Rectal smooth muscle tissue (tissue), 1 donor: Measurements from ENCODE around the gene RGS17.

ENCODE experiments used
- H3K27ac ChIP-seq: one replicate; pipeline ENCODE4 v1.7.0; 2013; ENCODE audit warnings: low read depth, low read length, inconsistent platforms
- H3K27me3 ChIP-seq: one replicate; pipeline ENCODE4 v1.7.0; 2013; ENCODE audit warnings: low read length; ENCODE audit not compliant: control insufficient read depth, insufficient read depth
- H3K36me3 ChIP-seq: one replicate; pipeline ENCODE4 v1.7.0; 2013; ENCODE audit warnings: low read length; ENCODE audit not compliant: control insufficient read depth, insufficient read depth
- H3K4me1 ChIP-seq: one replicate; pipeline ENCODE4 v1.7.0; 2013; ENCODE audit warnings: low read length; ENCODE audit not compliant: control insufficient read depth, insufficient read depth
- H3K4me3 ChIP-seq: one replicate; pipeline ENCODE4 v1.7.0; 2013; ENCODE audit warnings: low read length
- H3K9ac ChIP-seq: one replicate; pipeline ENCODE4 v1.7.0; 2013; ENCODE audit warnings: low read length

The RGS17 gene

DNA sequence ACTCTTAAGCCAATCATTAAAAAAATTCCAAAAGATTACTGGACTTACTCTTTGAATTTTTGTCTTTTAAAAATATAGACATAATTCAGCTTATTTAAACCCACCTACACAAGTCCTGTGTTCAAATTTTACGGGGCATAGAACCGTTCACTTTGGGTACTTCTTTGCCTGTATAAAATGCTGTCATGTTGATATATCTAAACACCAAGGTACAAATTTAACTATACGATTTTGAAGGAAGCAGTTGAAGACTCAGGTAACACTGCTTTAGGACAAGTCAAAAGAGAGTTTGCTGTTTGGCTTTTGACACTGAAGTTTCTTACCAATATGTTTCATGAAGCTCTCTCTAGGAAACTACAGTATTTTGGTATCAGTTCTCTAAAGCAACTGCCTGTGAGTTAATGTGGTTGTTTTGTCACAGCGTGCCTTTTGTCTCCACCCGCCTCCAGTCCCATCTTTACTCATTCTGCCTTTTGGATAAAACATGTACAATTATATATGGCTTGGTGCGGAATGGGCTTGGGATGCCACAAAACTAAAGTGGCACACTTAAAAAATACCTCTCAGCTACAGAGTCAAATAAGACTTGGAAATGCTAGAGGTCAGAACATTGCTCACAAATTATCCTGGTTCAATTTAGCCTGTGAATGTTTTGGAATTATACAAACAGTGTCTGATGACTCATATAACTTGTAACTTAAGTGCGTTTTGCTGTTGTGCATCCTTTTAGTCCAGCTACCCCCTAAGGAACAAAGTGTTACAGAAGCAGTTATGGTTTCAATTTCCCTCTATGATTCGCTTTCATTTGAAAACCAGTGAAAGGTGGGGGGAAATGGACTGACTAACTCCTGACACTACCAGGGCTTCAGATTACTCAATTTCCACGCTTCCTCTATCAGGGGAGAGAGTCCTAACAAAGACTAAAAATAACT lies 38.7 kb downstream of the RGS17 start:
- no peaks in the 10 kb centered on the region for H3K36me3 ChIP-seq
- no peak overlapping the region for H3K9ac ChIP-seq
- H3K4me1 ChIP-seq, result no peaks in the 10 kb centered on the region
- H3K4me3 ChIP-seq, result no peak overlapping the region
- no peaks in the 10 kb centered on the region for H3K27me3 ChIP-seq
- H3K27ac ChIP-seq, result no peak overlapping the region

DNA sequence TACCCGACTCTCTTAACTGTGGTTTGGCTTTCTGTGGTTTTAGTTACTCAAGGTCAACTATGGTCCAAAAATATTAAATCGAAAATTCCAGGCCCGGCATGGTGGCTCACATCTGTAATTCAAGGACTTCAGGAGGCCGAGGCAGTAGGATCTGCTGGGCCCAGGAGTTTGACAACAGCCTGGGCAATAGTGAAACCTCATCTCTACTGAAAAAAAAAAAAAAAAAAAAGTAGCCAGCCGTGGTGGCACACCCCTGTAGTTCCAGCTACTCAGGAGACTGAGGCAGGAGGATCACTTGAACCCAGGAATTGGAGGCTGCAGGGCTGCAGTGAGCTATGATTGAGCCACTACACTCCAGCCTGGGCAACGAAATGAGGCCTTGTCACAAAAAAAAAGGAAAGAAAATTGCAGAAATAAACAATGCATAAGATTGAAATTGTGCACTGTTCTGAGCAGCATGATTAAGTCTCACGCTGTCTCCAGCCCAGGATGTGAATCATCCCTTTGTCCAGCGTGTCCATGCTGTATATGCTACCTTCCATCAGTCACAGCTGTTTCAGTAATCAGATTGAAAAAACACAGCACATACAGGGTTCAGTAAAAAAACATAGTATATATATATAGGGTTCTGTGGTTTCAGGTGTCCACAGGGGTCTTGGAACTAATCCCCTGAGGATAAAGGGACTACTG lies 40.7 kb downstream of the RGS17 start:
- no peaks in the 10 kb centered on the region for H3K27me3 ChIP-seq
- H3K4me3 ChIP-seq, result no peak overlapping the region
- H3K36me3 ChIP-seq, result no peaks in the 10 kb centered on the region
- no peak overlapping the region for H3K27ac ChIP-seq
- H3K9ac ChIP-seq, result no peak overlapping the region
- no peaks in the 10 kb centered on the region for H3K4me1 ChIP-seq

DNA sequence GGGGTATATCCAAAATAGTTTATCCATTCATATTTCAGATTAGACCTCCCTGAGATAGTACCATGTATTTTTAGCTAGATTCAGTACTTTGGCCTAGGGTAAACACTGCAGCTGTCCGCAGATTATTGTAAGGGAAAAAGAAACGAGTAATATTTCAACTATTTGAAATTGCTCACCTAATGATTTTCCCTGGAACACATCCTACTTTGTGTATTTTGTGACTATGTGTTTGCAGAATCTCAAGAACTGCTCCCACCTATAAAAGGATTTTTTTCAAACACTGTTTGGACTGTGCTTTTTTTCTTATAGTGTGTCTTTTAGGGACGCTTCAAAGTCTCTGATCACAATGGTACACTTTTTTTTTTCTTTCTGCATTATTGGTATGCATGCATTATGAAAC lies 42.3 kb downstream of the RGS17 start:
- Histone ChIP-seq H3K27ac (no peak overlapping the region), H3K9ac (no peak overlapping the region), H3K36me3 (no peaks in the 10 kb centered on the region), H3K4me1 (no peaks in the 10 kb centered on the region), H3K27me3 (no peaks in the 10 kb centered on the region), H3K4me3 (no peak overlapping the region)

DNA sequence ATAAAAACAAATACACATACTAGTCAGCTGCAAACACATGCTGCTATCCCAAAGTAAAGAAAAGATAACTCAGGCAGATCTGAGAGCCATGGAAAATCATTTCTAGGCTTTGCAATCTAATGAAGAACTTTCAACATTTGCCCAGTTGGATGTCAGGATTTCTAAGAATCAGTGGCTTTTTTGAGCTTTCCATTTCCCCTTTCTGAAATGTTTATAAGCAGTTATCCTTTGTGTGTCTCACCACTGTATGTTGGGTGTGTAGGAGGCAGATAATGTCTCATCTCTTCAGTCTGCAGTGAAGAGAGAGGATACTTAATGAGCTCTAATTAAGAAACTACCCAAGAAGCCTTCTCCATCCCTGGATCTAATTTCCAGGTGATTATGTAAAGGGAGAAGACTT lies 43.6 kb downstream of the RGS17 start:
- Histone ChIP-seq H3K27ac (no peak overlapping the region), H3K4me3 (no peak overlapping the region), H3K27me3 (no peaks in the 10 kb centered on the region), H3K9ac (no peak overlapping the region), H3K4me1 (no peaks in the 10 kb centered on the region), H3K36me3 (no peaks in the 10 kb centered on the region)

DNA sequence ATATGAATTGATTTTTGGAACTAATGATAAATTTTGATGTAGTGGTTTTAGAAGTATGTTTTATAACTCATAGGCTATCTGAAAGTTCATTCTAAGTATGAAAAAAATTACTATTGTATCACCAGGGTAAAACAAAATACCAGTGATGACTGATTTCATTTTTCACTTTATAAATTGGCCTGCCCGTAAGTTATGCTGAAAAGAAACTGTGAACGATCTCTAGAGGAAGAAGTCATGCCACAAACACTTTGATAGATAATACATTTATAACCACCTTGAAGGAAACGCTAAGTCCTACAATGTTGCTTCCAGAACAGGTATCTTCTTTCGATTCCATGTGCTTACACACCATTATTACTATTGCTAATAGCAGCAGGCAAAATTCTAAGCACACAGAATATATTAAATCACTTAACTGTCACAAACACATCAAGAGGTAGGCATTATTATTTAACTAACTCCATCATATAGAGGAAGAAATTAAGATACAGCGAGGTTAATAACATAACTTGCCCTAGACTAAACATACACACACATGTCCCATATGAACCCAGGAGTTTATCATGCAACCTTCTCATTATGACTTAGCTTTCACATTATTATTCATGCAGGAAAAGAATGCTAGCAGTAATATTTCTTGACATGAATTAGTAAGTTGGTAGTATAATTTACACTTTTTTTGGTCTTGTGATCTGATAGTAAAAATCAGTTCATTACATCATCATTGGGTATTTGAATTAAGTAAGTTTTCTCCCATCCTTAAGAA lies 44.7 kb downstream of the RGS17 start:
- no peaks in the 10 kb centered on the region for H3K4me1 ChIP-seq
- H3K27me3 ChIP-seq, result no peaks in the 10 kb centered on the region
- no peak overlapping the region for H3K4me3 ChIP-seq
- H3K36me3 ChIP-seq, result no peaks in the 10 kb centered on the region
- no peak overlapping the region for H3K9ac ChIP-seq
- no peak overlapping the region for H3K27ac ChIP-seq

DNA sequence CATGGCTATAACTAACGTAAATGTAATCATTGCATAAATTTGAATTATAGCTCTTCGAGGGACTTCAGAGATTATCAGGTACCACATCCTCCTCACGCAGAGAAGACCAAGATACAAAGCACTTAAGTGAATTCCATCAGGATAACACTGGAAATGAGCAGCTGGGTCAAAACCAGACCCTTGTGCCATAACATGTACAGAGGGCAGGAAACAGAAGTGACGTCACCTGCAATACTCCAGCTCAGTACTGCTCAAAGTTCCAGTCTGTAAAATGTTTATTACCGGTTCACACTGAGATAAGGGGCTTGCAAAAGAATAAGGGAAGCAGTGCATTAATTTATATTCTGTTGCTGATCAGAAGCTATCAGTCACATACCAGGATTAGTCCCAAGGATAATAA lies 45.8 kb downstream of the RGS17 start:
- no peak overlapping the region for H3K4me3 ChIP-seq
- H3K4me1 ChIP-seq, result no peaks in the 10 kb centered on the region
- H3K27me3 ChIP-seq, result no peaks in the 10 kb centered on the region
- H3K9ac ChIP-seq, result no peak overlapping the region
- no peak overlapping the region for H3K27ac ChIP-seq
- H3K36me3 ChIP-seq, result no peaks in the 10 kb centered on the region

DNA sequence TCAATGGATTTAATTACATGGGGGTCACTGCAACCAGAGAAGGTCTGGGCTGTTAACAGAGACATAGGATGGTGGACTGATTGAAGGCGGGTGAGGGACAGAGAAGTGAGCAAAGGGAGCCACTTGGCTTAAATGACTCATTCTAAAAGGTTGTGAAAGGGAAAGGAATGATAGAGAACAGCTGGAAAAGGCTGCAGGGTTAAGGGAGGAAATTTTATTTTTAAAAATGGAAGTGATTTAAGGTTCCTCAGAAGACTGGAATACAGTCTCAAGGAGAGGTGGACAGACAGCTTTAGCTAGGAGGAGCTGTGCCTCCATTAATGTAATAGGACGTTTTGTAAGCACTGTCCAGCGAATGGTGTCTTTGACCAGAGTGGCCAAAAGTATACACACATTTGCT lies 46.7 kb downstream of the RGS17 start:
- Histone ChIP-seq H3K4me1 (no peaks in the 10 kb centered on the region), H3K4me3 (no peak overlapping the region), H3K36me3 (no peaks in the 10 kb centered on the region), H3K9ac (no peak overlapping the region), H3K27me3 (no peaks in the 10 kb centered on the region), H3K27ac (no peak overlapping the region)

DNA sequence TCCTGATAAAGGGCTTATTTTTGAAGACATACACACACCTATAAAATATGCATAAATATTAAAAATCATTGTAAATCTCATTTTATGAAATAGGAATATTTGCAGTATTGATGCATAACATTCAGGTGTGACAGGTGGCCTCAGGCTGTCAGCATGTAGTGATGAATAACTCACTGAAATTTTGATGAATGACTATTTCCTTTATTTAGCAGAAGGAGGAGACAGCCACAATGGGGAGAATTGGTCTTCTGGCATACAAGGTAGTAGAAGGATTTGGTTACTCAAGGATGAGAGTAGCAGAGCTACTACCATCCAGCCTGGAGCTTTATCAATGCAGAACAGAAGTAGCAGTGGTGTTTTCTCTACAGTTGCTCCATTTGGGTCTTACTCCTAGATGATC lies 47.2 kb downstream of the RGS17 start:
- Histone ChIP-seq H3K4me1 (no peaks in the 10 kb centered on the region), H3K27ac (no peak overlapping the region), H3K27me3 (no peaks in the 10 kb centered on the region), H3K4me3 (no peak overlapping the region), H3K9ac (no peak overlapping the region), H3K36me3 (no peaks in the 10 kb centered on the region)

DNA sequence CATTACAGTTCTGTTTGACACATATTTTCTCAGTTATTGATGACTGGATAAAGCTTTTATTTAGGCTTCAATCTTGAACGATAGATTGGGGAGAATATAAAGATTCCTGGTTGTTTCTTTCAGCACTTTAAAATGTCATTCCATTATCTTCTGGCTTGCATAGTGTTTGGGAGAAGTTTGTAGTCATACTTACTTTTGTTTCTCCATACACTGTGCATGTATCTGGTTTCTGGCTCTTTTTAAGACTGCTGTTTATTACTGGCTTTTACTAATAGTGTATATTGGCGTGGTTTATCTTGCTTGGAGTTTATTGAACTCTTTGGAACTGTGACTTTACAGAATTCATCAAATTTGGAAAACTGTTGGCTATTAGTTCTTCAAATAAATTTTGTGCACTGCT lies 49.2 kb downstream of the RGS17 start:
- no peak overlapping the region for H3K27ac ChIP-seq

DNA sequence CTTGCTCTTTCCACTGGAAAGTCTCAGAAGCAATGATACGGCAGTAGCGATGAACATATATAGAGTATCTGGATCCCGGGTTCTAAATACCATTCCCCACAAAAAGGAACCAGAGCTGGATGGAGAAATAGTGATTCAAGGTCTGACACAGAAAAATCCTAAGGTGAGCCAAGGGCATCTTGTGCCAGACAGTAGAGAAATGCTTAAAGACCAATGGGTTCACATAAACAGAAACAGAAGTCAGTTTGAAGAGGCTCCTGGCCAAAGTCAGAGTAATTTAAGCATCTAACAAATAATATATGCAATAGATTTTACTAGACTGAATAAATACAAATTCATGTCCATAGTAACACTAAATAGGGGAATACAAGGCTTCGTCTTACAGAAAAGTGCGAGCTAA lies 54.7 kb downstream of the RGS17 start:
- H3K9ac ChIP-seq, result no peak overlapping the region

More for the DNA sequence above, 49.2 kb downstream of the RGS17 start:
- H3K4me1 ChIP-seq, result no peaks in the 10 kb centered on the region
- H3K27me3 ChIP-seq, result no peaks in the 10 kb centered on the region
- H3K9ac ChIP-seq, result no peak overlapping the region
- H3K36me3 ChIP-seq, result no peaks in the 10 kb centered on the region
- no peak overlapping the region for H3K4me3 ChIP-seq

DNA sequence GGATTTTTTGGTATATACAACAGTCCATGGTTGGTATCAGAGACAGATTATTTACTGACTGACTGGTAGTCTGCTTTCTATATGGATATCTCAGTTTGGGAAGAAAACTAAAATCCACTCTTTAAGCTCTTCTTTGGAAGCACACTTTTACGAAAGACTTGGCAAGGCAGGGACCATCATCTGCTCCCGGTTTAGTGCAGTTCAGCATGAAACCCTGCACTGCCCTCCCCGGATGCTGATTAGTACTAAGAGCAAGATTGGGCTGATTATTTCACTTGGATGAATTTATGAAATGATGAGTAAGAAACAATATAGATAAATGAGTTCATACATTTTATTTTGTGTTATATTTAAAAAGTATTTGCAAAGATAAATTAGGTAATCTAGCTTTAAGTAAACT lies 56.3 kb downstream of the RGS17 start:
- Histone ChIP-seq H3K4me3 (no peak overlapping the region), H3K27me3 (no peaks in the 10 kb centered on the region), H3K27ac (no peak overlapping the region), H3K4me1 (no peaks in the 10 kb centered on the region), H3K9ac (no peak overlapping the region), H3K36me3 (no peaks in the 10 kb centered on the region)

More for the DNA sequence above, 54.7 kb downstream of the RGS17 start:
- Histone ChIP-seq H3K4me1 (no peaks in the 10 kb centered on the region), H3K4me3 (no peak overlapping the region), H3K27ac (no peak overlapping the region), H3K27me3 (no peaks in the 10 kb centered on the region), H3K36me3 (no peaks in the 10 kb centered on the region)

DNA sequence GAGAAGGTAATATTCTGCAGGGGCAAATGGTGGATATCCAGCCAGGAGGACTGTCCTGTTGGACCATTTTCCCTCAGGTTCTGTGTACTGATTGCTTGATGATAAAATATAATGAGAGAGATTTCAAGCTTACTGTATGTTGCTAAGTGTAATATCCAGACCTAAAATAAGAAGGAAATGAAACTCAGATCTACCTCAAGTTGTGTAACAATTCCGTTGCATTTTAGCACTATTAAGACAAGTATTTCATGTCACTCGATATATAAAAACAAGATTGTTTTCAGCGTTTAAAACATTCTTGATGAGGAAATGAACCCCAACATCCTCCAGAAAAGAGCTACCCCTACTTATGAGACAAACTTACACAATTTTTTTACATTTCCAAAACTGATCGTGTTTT lies 57.2 kb downstream of the RGS17 start:
- H3K27ac ChIP-seq, result no peak overlapping the region
- no peak overlapping the region for H3K4me3 ChIP-seq
- no peak overlapping the region for H3K9ac ChIP-seq
- H3K36me3 ChIP-seq, result no peaks in the 10 kb centered on the region
- no peaks in the 10 kb centered on the region for H3K4me1 ChIP-seq
- no peaks in the 10 kb centered on the region for H3K27me3 ChIP-seq
